Activated B cell treated with CpG ODN at 0.5 μM for 24 hours (primary cell): ENCODE results near the gene TTYH1. TPM values are rescaled to one million over a fixed set of nuclear protein-coding genes. Genes with fewer than 3 reads are reported as not detected.

Source experiments
- ATAC-seq: fragments of 200-7000 bp; cut with Tn5 transposase; one replicate; pipeline ENCODE4 v1.10.0; 2021; ENCODE audit warnings: low read depth, mild to moderate bottlenecking, moderate library complexity
- CTCF ChIA-PET: fragments of 350-600 bp; sonication (Branson Sonifier 250); formaldehyde crosslinking; loops from one replicate; lab custom pipeline; 2021; ENCODE audit warnings: antibody characterized with exemption; lab: Charles Lee
- POLR2A ChIA-PET: fragments of 350-600 bp; sonication (Branson Sonifier 250); formaldehyde crosslinking; loops from one replicate; lab custom pipeline; 2021; ENCODE audit warnings: antibody characterized with exemption; lab: Charles Lee
- DNase-seq: peaks from one replicate; pipeline ENCODE4 v3.0.0; 2022
- H3K27ac Mint-ChIP-seq: one replicate; pipeline ENCODE4 v1.8.0; 2020; ENCODE audit warnings: mixed read lengths
- H3K27me3 Mint-ChIP-seq: one replicate; pipeline ENCODE4 v1.8.0; 2021; ENCODE audit warnings: mixed read lengths
- H3K36me3 Mint-ChIP-seq: one replicate; pipeline ENCODE4 v1.8.0; 2021; ENCODE audit warnings: low read depth, mixed read lengths
- H3K4me1 Mint-ChIP-seq: one replicate; pipeline ENCODE4 v1.8.0; 2021; ENCODE audit warnings: mixed read lengths
- H3K4me3 Mint-ChIP-seq: one replicate; pipeline ENCODE4 v1.8.0; 2020; ENCODE audit warnings: mild to moderate bottlenecking, mixed read lengths
- H3K9me3 Mint-ChIP-seq: one replicate; pipeline ENCODE4 v1.8.0; 2020; ENCODE audit warnings: mixed read lengths
- CTCF ChIP-seq: fragments of 200-600 bp; IDR thresholded peaks from one replicate; pipeline ENCODE4 v1.8.0; 2022; ENCODE audit warnings: antibody characterized with exemption, mild to moderate bottlenecking
- intact Hi-C: fragments of 100-400 bp; cut with micrococcal nuclease; formaldehyde crosslinking; loops from one replicate; pipeline ENCODE4 v1.15.1; 2024
- total RNA-seq: library from RNA; stranded (reverse); gene quantifications from 2 replicates; pipeline ENCODE4 v1.2.3, GENCODE V29; 2022

The TTYH1 gene
- total RNA-seq, 1 donor from 2014 or later, result not detected

DNA sequence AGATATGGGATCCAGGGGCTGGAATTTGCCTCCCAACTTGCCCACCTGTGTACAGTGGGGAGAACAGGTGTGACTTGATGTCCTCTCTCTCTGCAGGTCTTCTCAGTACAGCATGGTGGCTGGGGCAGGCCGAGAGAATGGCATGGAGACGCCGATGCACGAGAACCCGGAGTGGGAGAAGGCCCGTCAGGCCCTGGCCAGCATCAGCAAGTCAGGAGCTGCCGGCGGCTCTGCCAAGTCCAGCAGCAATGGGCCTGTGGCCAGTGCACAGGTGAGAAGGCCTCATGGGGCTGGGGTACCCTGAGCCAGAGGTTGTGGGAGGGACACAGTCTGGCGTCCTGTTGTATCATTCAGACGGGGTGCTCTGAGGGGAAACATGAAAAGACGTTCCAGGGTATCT, 36.7 kb downstream of the TTYH1 start:
- Mint-ChIP-seq H3K4me1 (peaks cover 47% of the 10 kb centered on the region), H3K9me3 (no peaks in the 10 kb centered on the region), H3K4me3 (no peak overlapping the region), H3K27me3 (no peaks in the 10 kb centered on the region), H3K27ac (no peak overlapping the region), H3K36me3 (peaks cover 81% of the 10 kb centered on the region)
- no peak for TF ChIP-seq CTCF
- DNase-seq, result no peak
- ChIA-PET POLR2A (interaction anchor here (0.8 kb wide), 1 partner anchor 10 kb away, joined by 4 read pairs; no protein-coding TSS in a partner anchor), CTCF (no interaction called here)
- intact Hi-C loops, result no loop called here
- no peak for ATAC-seq

DNA sequence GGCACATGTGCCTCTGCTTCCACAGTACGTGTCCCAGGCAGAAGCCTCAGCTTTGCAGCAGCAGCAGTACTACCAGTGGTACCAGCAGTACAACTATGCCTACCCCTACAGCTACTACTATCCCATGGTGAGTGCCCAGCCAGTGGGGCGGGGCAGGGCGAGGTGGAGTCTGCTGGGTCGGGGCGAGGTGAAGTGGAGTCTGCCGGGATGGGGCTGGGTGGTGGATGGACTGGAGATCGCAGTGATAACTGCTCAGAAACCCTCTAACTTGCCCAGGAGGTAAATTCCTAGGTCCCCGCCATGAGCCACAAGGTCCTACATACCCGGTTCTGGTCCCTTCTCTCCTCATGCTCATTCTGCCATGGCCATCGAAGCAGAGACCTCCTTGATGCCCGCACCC, 37.4 kb downstream of the TTYH1 start:
- no peaks in the 10 kb centered on the region for H3K9me3 Mint-ChIP-seq
- ChIA-PET POLR2A (no interaction called here), CTCF (no interaction called here)
- H3K27me3 Mint-ChIP-seq, result no peaks in the 10 kb centered on the region
- H3K27ac Mint-ChIP-seq, result no peak overlapping the region
- no peak for TF ChIP-seq CTCF
- peaks cover 87% of the 10 kb centered on the region for H3K36me3 Mint-ChIP-seq
- no peak overlapping the region for H3K4me3 Mint-ChIP-seq
- ATAC-seq, result no peak
- peaks cover 40% of the 10 kb centered on the region for H3K4me1 Mint-ChIP-seq
- DNase-seq, result no peak
- intact Hi-C loops, result no loop called here

DNA sequence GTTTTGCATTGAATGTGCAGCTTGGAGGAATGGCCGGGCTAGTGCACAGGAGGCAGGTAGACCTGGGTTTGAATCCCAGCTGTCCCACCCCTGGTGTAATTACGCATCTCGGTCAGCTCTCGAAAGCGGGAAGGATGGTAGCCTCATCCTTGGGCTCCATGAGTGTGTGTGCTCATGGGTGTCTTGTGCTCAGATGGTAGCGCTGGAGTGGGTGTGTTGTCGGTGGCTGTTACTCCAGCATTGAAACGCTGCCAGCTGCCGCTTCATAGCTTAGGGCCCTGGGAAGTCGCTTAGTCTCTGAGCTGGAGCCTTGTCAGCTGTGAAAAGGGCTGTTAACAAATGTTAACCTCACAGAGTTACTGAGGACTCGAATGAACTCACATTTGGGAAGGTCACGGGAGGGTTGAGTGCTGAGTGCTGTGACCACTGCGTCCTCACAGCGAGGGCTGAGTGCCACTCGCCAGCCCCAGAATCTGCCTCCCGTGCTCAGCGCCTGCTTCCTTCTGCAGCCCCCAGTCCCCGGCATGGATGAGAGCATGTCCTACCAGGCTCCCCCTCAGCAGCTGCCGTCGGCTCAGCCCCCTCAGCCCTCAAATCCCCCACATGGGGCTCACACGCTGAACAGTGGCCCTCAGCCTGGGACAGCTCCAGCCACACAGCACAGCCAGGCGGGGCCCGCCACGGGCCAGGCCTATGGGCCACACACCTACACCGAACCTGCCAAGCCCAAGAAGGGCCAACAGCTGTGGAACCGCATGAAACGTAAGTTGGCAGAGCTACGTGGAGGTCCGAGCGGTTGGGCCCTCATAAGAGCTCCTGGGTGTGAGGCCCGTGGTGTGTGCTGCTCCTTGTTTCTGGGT, 38.9 kb downstream of the TTYH1 start:
- intact Hi-C loops, result no loop called here
- Mint-ChIP-seq H3K9me3 (no peaks in the 10 kb centered on the region), H3K27ac (no peak overlapping the region), H3K4me3 (no peak overlapping the region), H3K27me3 (no peaks in the 10 kb centered on the region), H3K4me1 (peaks cover 37% of the 10 kb centered on the region), H3K36me3 (peaks cover 90% of the 10 kb centered on the region)
- POLR2A ChIA-PET, result interaction anchor here (0.5 to 1.7 kb wide), 4 partner anchors 8 to 347 kb away, joined by 3 to 5 read pairs (median 4); partner anchors contain the start of gene LENG9
- TF ChIP-seq CTCF, result no peak
- no peak for ATAC-seq
- DNase-seq, result no peak
- CTCF ChIA-PET, result no interaction called here

DNA sequence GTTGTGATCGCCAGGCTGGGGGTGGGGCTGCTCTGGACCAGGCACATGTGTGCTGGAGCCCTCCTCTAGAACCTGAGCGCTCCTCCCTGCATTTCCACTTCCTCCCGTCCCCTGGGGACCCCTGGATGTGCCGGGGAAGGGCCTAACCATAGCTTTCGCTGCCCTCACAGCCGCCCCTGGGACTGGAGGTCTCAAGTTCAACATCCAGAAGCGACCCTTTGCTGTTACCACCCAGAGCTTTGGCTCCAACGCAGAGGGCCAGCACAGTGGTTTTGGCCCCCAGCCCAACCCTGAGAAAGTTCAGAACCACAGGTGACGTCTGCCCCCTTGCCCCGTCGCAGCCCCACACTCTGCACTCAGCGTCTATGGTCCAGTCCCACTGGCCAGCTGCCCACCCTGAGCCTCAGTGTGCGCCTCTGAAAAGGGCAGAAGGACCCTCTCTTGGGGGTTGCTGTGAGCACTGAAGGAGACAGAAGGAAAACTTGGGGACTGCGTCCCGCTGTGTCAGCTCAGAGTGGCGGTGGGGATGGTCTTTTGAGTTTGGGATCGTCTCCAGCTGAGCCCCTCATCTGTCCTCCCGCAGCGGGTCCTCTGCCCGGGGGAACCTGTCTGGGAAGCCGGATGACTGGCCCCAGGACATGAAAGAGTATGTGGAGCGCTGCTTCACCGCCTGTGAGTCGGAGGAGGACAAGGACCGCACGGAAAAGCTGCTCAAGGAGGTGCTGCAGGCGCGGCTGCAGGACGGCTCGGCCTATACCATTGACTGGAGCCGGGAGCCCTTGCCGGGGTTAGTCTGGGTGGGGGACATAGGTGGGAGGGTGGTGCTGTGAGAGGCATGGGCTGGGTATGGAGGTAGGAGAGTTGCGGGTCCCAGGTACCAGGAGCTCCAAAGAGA, 39.8 kb downstream of the TTYH1 start:
- no peak for DNase-seq
- Mint-ChIP-seq H3K27ac (no peak overlapping the region), H3K4me1 (peaks cover 36% of the 10 kb centered on the region), H3K9me3 (no peaks in the 10 kb centered on the region), H3K27me3 (no peaks in the 10 kb centered on the region), H3K36me3 (peaks cover 93% of the 10 kb centered on the region), H3K4me3 (no peak overlapping the region)
- ChIA-PET POLR2A (interaction anchor here (0.5 to 0.6 kb wide), 2 partner anchors 296 to 348 kb away, joined by 3 read pairs; no protein-coding TSS in a partner anchor), CTCF (no interaction called here)
- intact Hi-C loops, result no loop called here
- ATAC-seq, result no peak
- TF ChIP-seq CTCF, result no peak
